GM12892 (cell line): ENCODE results near the gene DEAF1.

Source experiments
- DNase-seq: peaks from one replicate; pipeline ENCODE4 v3.0.0; 2011; ENCODE audit not compliant: insufficient read length
- FAIRE-seq: peaks from 2 replicates; lab custom pipeline; 2011; peaks lifted over from hg19 to GRCh38; lab: Jason Lieb, UNC
- POLR2A ChIP-seq: IDR thresholded peaks from 2 replicates; pipeline ENCODE4 v1.6.1; 2011; ENCODE audit warnings: low read depth, low read length, control low read depth
- POLR2AphosphoS5 ChIP-seq: IDR thresholded peaks from 2 replicates; pipeline ENCODE4 v1.6.1; 2011; ENCODE audit warnings: low read depth, low read length, control low read depth
- TAF1 ChIP-seq: IDR thresholded peaks from 2 replicates; pipeline ENCODE4 v1.6.1; 2011; ENCODE audit warnings: low read depth, mild to moderate bottlenecking, control low read depth, low read length, borderline replicate concordance

DEAF1 gene

GRCh38 chr11:719214-720016 lies 24.4 kb upstream of the DEAF1 start:
- FAIRE-seq (no peak), DNase-seq (no peak)
- TF ChIP-seq POLR2A = no peak
- TF ChIP-seq TAF1 = no peak

GRCh38 chr11:714436-714835 lies 19.4 kb upstream of the DEAF1 start:
- DNase-seq (no peak), FAIRE-seq (no peak)
- TF ChIP-seq TAF1 (no peak), POLR2AphosphoS5 (no peak), POLR2A (no peak)

GRCh38 chr11:709109-709997 lies 14.3 kb upstream of the DEAF1 start:
- TF ChIP-seq POLR2AphosphoS5 (no peak), POLR2A (no peak), TAF1 (no peak)
- FAIRE-seq (no peak), DNase-seq (no peak)

GRCh38 chr11:708511-708910 lies 13.5 kb upstream of the DEAF1 start:
- TF ChIP-seq POLR2AphosphoS5 (no peak), TAF1 (no peak), POLR2A (no peak)
- DNase-seq (no peak), FAIRE-seq (no peak)

- no peak for DNase-seq
- TF ChIP-seq TAF1 (no peak), POLR2A (no peak), POLR2AphosphoS5 (no peak)
- FAIRE-seq = no peak
Measured at GRCh38 chr11:707817-708420, 12.9 kb upstream of the DEAF1 start.

GRCh38 chr11:706957-707816 lies 12.2 kb upstream of the DEAF1 start:
- FAIRE-seq = no peak
- TF ChIP-seq POLR2AphosphoS5 (no peak), POLR2A (no peak), TAF1 (no peak)
- DNase-seq = no peak

- DNase-seq = no peak
- FAIRE-seq = no peak
- TF ChIP-seq TAF1 (no peak), POLR2AphosphoS5 (no peak), POLR2A (no peak)
Measured at GRCh38 chr11:706439-706956, 11.5 kb upstream of the DEAF1 start.

GRCh38 chr11:705646-706438 lies 10.8 kb upstream of the DEAF1 start, which contains the start of gene EPS8L2:
Gene EPS8L2, plus strand, starts transcription at chr11:706231. Its CDS starts 3,177 bp downstream, at chr11:709408.
- TF ChIP-seq POLR2A (no peak), TAF1 (no peak), POLR2AphosphoS5 (no peak)
- DNase-seq (no peak), FAIRE-seq (no peak)

GRCh38 chr11:704781-705645 lies 10.0 kb upstream of the DEAF1 start:
- FAIRE-seq = no peak
- TF ChIP-seq POLR2A (peak; percentile 34; the same call in 1 of the 2 replicates), TAF1 (no peak)
- no peak for DNase-seq
